Vagina (tissue), 2 donors: Measurements from ENCODE around the gene IL6R. TPM values are rescaled to one million over a fixed set of nuclear protein-coding genes. Genes with fewer than 3 reads are reported as not detected.

Experiments
- DNase-seq, 2 donors: peaks; one replicate each; pipeline ENCODE4 v3.0.0-alpha.2; 2017; ENCODE audit errors: extremely low spot score in 2 of 2
- H3K27ac ChIP-seq: fragments of 200-600 bp; sonication (generic); one replicate; pipeline ENCODE4 v1.5.1; 2019
- H3K27me3 ChIP-seq: fragments of 200-600 bp; sonication (generic); one replicate; pipeline ENCODE4 v1.5.1; 2019
- H3K36me3 ChIP-seq, 2 donors: fragments of 200-600 bp; sonication (generic); one replicate each; pipeline ENCODE4 v1.5.1; 2017 to 2019
- H3K4me1 ChIP-seq: fragments of 200-600 bp; sonication (generic); one replicate; pipeline ENCODE4 v1.5.1; 2019
- H3K4me3 ChIP-seq, 2 donors: fragments of 200-600 bp; sonication (generic); 1 replicate in 1 of 2; 2 replicates in 1 of 2; pipeline ENCODE4 v1.5.1; 2016 to 2019
- H3K9me3 ChIP-seq: fragments of 200-600 bp; sonication (generic); one replicate; pipeline ENCODE4 v1.5.1; 2019
- CTCF ChIP-seq, 3 experiments: fragments of 450-650 bp in 2 of 3; fragments of 200-600 bp in 1 of 3; sonication (generic) in 1 of 3; IDR thresholded peaks; one replicate each; pipeline ENCODE4 v1.5.1; 2017 to 2019; ENCODE audit warnings: antibody characterized with exemption in 3 of 3, mild to moderate bottlenecking in 2 of 3, moderate library complexity in 2 of 3
- POLR2A ChIP-seq, 2 donors: fragments of 450-650 bp; IDR thresholded peaks; one replicate each; pipeline ENCODE4 v1.6.1; 2017; ENCODE audit warnings: antibody characterized with exemption in 2 of 2, mild to moderate bottlenecking in 2 of 2, moderate library complexity in 2 of 2
- POLR2AphosphoS5 ChIP-seq, 2 donors: sonication (generic); formaldehyde crosslinking; IDR thresholded peaks; one replicate each; pipeline ENCODE4 v1.9.0; 2017; ENCODE audit warnings: antibody characterized with exemption in 2 of 2, mild to moderate bottlenecking in 2 of 2, low read depth in 1 of 2; ENCODE audit not compliant: insufficient read depth in 1 of 2
- intact Hi-C: fragments of 100-400 bp; cut with DNase I; formaldehyde crosslinking; loops from one replicate; pipeline ENCODE4 v1.15.1; 2023
- total RNA-seq: library from RNA; depleted of rRNA; stranded (reverse); fragments of >200 nt; gene quantifications from one replicate; pipeline ENCODE4 v1.2.3, GENCODE V29; 2016

The IL6R gene
- total RNA-seq, 1 donor from 2014 or later, result 50.8 TPM

GRCh38 chr1:154403261-154403943 is 1.7 kb upstream of the IL6R start:
- intact Hi-C loops, result loop anchor here (10.0 kb wide), 1 partner anchor 151 kb away; the partner anchor contains the start of gene UBE2Q1
- TF ChIP-seq POLR2AphosphoS5 (IDR thresholded peaks at IDR 0.05; ENCODE audit: insufficient read depth in 1 of 2, low read depth in 1 of 2) (no peak), POLR2A (IDR thresholded peaks at IDR 0.05) (no peak), CTCF (IDR thresholded peaks at IDR 0.05) (no peak)
- H3K4me3 ChIP-seq, result no peak overlapping the region
- H3K36me3 ChIP-seq, result no peaks in the 10 kb centered on the region
- no peak for DNase-seq
- no peaks in the 10 kb centered on the region for H3K9me3 ChIP-seq
- no peaks in the 10 kb centered on the region for H3K27me3 ChIP-seq
- peaks cover 27% of the 10 kb centered on the region for H3K4me1 ChIP-seq
- no peak overlapping the region for H3K27ac ChIP-seq

- TF ChIP-seq POLR2AphosphoS5 (IDR thresholded peaks at IDR 0.05; ENCODE audit: insufficient read depth in 1 of 2, low read depth in 1 of 2) (no peak), POLR2A (IDR thresholded peaks at IDR 0.05) (no peak), CTCF (IDR thresholded peaks at IDR 0.05) (no peak)
- Histone ChIP-seq H3K4me1 (peaks cover 33% of the 10 kb centered on the region), H3K9me3 (no peaks in the 10 kb centered on the region), H3K27me3 (no peaks in the 10 kb centered on the region), H3K36me3 (no peaks in the 10 kb centered on the region), H3K27ac (no peak overlapping the region), H3K4me3 (no peak overlapping the region)
- intact Hi-C loops, result loop anchor here (10.0 kb wide), 1 partner anchor 151 kb away; the partner anchor contains the start of gene UBE2Q1
- DNase-seq, result no peak
Measured at GRCh38 chr1:154403983-154404382, 1.2 kb upstream of the IL6R start.

- TF ChIP-seq POLR2AphosphoS5 (IDR thresholded peaks at IDR 0.05; ENCODE audit: insufficient read depth in 1 of 2, low read depth in 1 of 2) (no peak), POLR2A (IDR thresholded peaks at IDR 0.05) (no peak), CTCF (IDR thresholded peaks at IDR 0.05) (no peak)
- Histone ChIP-seq H3K27me3 (no peaks in the 10 kb centered on the region), H3K9me3 (no peaks in the 10 kb centered on the region), H3K27ac (peak overlapping the region; percentile 95), H3K36me3 (no peaks in the 10 kb centered on the region), H3K4me1 (peaks cover 39% of the 10 kb centered on the region), H3K4me3 (peak overlapping the region; percentile 55 to 79)
- intact Hi-C loops, result loop anchor here (10.0 kb wide), 1 partner anchor 150 kb away; the partner anchor contains the start of gene UBE2Q1
- no peak for DNase-seq
Measured at GRCh38 chr1:154404511-154404931, 622 bp upstream of the IL6R start.

GRCh38 chr1:154405747-154406571 is 816 bp downstream of the IL6R start:
- peak overlapping the region; percentile 95 for H3K27ac ChIP-seq
- peaks cover 52% of the 10 kb centered on the region for H3K4me1 ChIP-seq

More at GRCh38 chr1:154405747-154406571, 816 bp downstream of the IL6R start:
- no peak for DNase-seq
- H3K4me3 ChIP-seq, result peak overlapping the region; percentile 55 to 79
- H3K9me3 ChIP-seq, result no peaks in the 10 kb centered on the region
- H3K27me3 ChIP-seq, result no peaks in the 10 kb centered on the region
- no peaks in the 10 kb centered on the region for H3K36me3 ChIP-seq
- intact Hi-C loops, result loop anchor here (5.0 to 10.0 kb wide), 2 partner anchors 79 to 149 kb away; partner anchors contain the start of genes ATP8B2 and UBE2Q1
- TF ChIP-seq POLR2A (IDR thresholded peaks at IDR 0.05) (peak in 1 of 2 donors; percentile 5), CTCF (IDR thresholded peaks at IDR 0.05) (peak in 1 of 3 experiments; percentile 29), POLR2AphosphoS5 (IDR thresholded peaks at IDR 0.05; ENCODE audit: insufficient read depth in 1 of 2, low read depth in 1 of 2) (peak; percentile 61 to 89)
